ENCODE results near the gene TOM1.

The TOM1 gene

DNA sequence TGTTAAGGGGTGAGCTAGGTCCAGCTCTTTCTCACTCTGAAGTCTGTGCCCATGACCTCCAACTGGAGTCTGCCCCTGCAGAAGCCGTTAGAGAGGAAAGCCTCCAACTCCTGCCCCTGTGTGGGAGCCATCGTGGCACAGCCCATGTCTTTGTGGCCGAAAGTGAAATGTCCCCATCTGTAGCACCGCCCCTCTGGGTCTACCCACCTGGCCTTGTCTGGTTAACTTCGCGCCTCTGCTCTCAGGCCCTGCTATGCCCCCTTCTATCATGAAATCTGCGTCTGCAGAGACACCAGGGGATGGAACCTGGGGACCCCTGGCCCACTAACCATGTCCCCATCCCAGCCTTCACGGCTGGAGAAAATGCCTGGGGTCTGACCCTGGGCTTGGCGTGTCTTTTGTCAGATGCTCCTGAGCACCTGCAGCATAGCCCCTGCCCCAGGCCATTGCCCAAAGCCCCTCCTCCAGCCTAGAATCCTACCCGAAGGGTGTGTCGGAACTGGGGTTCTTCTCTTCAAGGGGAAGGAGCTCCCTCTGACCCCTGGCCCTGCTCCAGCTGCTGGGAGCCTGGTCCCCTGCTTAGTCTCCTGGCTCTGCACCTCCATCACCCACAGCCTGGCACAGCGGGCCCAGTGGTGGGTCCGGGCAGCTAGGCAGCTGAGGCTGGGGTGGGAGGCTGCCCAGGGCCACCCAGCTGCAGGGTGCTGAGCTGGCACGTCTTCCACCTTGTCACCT, 45.4 kb downstream of the TOM1 start:
- in situ Hi-C loops (cut with MboI; ENCODE audit: low sequenced_read_pairs) = no loop called here

DNA sequence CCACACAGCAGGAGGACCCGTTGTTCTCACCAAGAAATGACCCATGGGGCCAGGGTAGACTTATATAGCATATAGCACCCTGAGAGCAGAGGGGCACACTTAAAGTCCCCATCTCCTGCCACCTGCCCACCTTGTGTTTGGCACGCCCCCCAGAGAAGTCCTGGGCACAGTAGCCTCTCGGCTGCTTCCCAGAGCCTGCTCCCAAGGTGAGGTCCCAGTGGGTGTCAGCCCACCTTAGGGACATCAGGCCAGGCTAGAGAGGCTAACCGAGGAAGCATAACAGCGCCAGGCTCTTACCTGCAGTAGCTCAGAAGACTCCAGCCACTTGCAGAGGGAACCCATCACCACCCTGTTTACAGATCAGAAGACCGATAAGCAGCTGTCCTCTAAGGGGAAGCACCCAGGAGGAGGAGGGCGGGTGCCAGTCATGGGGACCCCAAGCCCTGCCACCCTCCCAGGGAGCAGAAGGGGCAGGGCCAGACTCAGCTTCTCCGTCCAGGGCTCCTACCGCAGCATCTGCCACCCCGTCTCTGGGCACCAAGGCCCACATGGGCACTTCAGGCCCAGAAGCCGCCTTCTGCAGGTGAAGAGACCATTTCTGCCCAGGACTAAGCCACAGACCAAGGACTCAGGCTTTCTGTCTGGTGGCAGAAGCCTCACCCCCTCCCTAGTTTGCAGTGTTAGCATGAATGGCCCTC, 46.3 kb downstream of the TOM1 start:
- in situ Hi-C loops (cut with MboI; ENCODE audit: low sequenced_read_pairs) = no loop called here

DNA sequence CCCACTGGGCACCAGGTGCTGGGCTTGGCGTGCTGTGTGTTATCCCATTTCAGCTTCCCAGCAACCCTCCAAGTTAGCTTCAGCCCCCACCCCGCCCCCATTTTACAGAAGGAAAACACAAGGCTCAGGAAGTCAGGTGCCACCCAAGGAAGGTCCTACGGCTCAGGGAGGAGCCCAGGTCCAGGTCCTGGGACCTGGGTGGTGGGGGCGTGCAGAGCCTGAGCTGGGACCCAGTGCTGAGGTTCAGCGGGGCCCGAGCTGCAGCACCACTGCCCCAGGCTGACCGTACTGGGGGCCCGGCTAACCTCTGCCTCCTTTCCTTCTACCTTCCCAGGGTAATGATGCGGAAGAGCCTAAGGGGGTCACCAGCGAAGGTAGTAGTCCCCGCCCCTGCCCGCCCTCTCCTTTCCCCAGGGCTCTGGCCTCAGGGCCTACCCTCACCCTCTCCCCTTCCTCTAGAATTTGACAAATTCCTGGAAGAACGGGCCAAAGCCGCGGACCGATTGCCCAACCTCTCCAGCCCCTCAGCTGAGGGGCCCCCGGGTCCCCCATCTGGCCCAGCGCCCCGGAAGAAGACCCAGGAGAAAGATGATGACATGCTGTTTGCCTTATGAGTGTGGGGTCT, 47.0 kb downstream of the TOM1 start:
- in situ Hi-C loops (cut with MboI; ENCODE audit: low sequenced_read_pairs) = no loop called here

DNA sequence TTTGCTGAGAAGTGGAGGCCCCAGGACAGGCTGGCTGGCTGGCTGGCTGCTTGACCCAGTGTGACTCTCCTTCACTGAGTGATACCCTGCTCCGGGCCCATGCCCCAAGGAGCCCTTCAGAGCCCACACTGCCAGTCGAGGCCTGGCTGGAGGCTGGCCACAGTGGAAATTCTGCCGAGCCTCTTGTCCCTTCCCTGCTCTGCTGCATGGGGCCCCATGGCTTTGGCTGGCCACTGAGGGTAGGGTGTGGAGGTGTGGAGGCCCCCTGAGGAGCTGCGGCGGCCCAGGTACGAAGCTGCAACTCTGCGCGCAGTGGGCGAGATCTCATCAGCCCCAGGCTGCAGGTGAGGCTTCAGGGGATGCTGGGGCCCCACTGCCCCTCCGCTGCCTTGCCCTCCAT, 47.8 kb downstream of the TOM1 start:
- in situ Hi-C loops (cut with MboI; ENCODE audit: low sequenced_read_pairs) = no loop called here

DNA sequence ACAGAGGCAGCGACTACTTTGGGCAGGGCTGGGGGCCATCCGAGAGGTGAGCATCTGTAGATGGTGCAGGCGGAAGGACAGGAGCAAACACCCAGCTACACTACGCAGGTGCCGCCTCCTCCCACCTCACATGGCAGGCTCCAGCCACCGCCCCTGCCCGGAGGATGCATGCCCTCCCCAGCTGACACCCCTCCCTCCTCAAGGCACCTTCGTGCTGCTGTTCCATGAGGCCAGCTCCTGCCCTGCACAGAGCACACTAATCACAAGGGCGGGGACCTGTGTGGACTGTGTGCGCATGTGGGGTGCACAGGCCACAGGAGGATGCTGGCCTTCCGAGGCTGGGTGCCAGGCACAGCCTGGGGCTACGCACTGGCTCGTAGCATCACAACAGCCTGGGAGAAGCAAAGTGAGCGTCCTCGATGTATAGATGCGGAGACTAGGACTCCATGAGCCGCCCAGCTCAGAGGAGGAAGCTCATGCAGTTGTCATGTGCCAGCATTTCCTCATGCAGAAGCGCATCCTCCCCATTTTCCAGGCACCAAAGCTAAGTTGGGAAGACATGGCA, 48.4 kb downstream of the TOM1 start:
- in situ Hi-C loops (cut with MboI; ENCODE audit: low sequenced_read_pairs) = no loop called here

DNA sequence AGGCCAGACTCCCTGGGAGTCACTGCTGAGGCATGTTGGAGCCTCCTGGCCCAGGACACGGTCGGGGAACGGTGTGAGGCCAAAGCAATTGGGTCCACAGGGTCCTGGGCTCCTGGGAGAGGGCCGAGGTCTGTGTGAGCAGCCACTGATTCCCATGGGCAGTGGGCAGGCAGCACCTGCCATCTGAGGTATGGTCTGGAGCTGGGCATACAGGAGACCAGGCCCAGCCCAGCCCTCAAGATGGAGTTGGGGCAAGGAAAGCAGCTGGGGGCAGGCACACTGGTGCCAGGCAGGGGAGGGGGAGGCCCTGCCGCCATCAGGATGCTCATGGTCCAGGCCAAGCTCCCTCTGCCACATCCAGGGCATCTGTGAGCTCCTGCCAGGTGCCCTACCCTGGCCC, 49.0 kb downstream of the TOM1 start:
- in situ Hi-C loops (cut with MboI; ENCODE audit: low sequenced_read_pairs) = no loop called here

DNA sequence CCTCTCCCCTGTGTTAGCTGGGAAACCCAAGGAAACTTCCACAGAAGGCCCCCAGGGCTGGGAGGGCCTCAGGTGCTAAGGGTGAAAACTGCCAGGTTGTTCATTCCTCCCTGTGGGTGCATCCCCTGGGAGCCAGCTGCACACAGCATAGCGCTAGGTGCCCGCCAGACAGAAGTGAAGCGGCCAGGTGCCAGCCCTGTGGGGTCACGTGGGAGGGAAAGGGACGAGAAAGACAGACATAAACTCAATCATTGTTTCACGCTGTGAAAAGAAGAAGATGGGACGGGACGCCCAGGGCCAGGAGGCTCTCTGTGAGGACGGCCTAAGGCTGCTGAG, 49.6 kb downstream of the TOM1 start:
- in situ Hi-C loops (cut with MboI; ENCODE audit: low sequenced_read_pairs) = no loop called here

DNA sequence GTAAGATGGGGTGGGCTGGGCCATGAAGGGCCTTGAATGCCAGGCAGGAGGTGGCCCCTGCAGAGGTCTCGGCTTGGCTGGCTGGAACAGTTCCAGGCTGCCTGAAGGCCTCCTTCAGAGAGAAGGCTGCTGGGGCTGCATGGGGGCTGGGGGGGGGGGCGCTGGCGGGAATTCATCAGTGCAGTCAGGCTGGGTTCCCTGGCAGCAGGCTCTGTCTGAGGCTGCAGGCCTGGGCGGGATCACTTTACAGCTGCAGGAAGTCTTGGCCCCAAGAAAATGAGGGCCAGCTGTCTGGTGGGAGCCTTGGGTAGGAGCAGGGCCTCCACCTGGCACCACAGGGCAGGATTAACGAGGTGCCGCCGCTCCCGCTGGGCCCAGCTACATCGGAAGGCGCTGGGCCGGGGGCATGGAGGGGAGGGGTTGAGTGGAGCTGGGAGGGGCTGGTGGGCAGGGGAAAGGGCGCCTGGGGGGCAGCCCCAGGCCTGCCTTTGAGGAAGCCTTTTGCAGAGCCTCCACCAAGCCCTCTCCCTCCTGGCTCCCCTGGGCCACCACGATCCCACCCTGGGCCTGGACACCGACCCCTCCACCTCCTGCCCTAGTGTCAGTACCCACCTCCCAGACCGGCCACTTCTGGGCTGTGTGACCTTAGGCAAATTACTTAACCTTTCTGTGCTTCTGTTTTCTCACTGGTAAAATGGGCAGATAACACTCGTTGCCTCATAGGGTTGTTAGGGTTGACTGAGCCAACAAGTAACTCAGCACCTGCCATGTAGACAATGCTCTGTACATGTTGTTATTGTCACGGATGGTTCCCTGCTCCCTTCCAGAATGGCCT, 50.2 kb downstream of the TOM1 start:
- in situ Hi-C loops (cut with MboI; ENCODE audit: low sequenced_read_pairs) = loop anchor here (25.0 kb wide), 1 partner anchor 762 kb away; no protein-coding TSS in a partner anchor

DNA sequence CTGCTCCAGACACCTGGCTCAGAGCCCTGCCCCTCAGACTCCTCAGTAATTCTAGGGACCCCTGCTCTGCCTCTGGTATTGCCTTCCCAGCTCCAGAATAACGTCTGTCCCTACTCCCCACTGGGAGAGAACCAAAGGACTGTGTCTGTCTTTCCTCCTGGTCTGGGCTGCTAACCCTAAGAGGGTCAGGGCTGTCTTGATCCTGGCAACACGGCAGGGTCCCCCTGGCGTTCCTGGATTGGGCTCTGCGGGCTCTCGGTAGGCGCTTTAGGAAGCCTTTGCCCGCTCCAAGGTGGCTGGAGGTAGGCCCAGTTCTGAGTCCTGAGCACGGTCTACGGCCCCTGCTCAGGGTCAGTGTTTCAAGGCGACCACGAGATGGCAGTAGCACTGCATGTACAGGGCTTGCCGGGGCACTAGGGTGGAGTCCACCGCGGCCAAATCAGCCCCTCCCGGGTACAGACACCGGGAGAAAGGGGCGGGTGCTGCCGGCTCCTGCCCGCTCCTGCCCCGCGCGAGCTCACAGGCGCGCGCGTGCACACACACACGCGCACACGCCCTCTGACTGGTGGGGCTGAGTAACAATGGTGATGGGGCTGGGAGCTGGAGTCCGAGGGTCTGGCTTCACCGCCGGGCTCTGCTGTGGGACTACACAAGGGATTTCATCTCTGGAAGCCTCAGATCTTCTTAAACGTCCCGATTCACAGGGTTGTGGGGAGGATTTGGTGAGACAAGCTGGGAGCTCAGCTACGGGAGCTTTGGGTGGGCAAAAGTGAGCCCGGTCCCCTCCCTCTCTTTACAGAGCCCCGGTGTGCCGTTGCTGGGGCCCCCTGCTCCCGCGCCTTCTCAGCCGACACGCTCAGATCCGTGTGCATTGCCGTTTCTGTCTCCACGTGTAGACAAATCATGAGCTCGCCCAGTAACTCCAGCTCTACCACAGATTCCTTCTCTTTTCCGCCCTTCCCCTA, 51.1 kb downstream of the TOM1 start:
- in situ Hi-C loops (cut with MboI; ENCODE audit: low sequenced_read_pairs) = loop anchor here (25.0 kb wide), 1 partner anchor 761 kb away; no protein-coding TSS in a partner anchor

DNA sequence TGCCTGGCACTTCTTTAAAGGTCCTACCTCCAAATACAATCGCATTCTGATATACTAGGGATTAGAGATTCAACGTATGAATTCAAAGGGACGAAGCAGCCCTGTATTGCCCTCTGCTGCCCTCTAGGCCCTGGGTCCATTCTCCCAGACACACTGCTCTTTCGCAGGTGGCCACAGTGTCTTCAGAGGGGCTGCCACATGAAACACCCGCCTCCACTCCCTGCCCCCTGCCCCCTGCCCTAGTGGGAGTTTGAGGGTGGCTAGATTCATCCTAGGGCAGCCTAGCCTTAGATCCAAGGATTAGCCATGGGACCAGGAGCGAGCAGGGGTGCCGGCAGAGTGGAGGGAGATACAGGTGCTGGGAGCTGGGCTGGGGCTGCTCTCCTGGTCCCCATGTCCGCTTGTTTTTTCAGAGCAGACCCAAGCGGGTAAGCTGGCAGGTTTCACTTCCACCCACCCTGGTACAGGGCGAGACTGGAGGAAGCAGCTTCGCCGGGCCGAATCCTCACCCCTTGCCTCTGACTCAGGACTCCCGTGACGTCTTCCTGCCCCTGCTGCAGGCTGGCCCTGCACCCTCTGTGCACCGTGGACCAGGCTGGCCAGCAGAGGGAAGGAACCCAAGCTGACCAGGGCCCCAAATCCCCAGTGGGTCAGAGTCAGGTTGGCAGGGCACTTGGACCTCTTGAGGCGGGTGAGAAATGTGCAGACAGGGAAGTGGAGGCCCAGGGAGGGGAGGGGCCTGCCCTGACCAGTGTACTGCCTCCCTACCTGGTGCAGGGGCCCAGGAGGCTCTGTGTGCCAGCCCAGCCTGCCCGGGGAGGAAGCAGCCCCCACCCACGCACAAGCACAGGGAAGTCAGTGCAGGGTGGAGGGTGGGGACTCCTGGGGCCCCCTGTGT, 52.8 kb downstream of the TOM1 start:
- in situ Hi-C loops (cut with MboI; ENCODE audit: low sequenced_read_pairs) = loop anchor here (25.0 kb wide), 1 partner anchor 760 kb away; no protein-coding TSS in a partner anchor

DNA sequence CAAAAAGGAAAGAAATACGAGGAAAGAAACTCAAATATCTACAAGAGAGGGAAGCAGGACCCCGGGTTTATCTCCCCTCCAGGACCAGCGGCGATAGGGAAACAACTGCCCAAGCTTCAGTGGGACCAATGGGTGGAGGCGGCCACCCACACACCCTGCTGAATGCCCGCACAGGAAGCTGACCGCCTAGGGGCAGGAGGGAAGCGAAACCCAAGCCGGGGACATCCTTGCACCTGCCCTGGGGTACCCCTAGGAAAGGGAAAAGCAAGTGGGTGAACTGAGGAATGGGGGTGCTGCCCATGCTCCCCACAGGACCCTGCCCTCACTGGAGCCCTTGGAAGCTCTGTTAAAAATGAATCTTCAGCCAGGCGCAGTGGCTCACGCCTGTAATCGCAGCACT, 53.6 kb downstream of the TOM1 start:
- in situ Hi-C loops (cut with MboI; ENCODE audit: low sequenced_read_pairs) = loop anchor here (25.0 kb wide), 1 partner anchor 759 kb away; no protein-coding TSS in a partner anchor

DNA sequence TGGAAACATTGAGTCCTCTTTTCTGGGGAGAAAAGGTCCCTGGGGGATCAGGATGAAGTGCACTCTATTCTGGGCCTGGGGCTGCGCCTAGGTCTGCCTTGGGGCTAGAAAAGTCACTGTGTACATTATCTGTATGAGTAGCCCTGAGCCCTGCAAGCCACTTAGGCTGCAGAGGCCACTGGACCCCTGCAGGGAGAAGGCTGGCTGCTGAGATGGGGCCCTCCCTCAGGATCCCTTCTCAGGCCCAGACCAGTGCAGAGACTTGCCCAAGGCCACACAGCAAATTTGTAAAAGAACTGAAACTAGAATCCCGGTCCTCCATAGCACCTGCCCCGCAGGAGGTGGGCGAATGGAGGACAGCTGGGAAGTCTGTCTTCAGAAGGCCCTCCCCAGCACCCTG, 54.4 kb downstream of the TOM1 start:
- in situ Hi-C loops (cut with MboI; ENCODE audit: low sequenced_read_pairs) = loop anchor here (25.0 kb wide), 1 partner anchor 758 kb away; no protein-coding TSS in a partner anchor

DNA sequence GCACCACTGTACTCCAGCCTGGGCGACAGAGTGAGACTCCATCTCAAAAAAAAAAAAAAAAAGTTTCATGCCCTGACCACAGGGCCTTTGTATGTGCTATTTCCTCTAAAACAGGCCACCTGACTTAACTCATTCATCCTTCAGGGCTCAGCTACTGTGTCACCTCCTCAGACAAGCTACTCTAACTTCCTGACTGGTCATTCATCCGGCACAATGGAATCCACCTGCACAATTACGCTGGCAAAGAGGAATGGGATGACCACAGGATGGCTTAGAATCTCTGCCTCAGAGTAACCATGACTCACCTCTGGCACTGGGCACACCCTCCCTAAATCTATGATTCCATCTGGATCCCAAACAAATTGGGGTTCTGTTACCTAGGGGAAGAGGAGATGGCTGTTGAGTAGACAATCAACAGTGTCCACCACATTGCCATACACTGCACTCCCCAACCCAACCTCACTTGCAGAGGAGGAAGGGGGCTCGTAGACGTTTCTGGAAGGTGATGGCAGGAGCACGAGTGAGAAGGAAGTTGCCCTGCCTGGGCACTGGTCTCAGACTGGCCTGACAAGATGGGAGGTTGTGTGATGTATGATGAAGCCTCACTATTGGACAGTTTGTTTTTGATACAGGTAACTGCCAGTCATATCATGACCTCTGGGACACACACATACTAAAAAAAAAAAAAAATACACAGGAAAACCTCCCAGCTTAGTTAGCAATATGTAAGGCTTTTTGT, 58.4 kb downstream of the TOM1 start:
- in situ Hi-C loops (cut with MboI; ENCODE audit: low sequenced_read_pairs) = loop anchor here (25.0 kb wide), 1 partner anchor 754 kb away; no protein-coding TSS in a partner anchor

DNA sequence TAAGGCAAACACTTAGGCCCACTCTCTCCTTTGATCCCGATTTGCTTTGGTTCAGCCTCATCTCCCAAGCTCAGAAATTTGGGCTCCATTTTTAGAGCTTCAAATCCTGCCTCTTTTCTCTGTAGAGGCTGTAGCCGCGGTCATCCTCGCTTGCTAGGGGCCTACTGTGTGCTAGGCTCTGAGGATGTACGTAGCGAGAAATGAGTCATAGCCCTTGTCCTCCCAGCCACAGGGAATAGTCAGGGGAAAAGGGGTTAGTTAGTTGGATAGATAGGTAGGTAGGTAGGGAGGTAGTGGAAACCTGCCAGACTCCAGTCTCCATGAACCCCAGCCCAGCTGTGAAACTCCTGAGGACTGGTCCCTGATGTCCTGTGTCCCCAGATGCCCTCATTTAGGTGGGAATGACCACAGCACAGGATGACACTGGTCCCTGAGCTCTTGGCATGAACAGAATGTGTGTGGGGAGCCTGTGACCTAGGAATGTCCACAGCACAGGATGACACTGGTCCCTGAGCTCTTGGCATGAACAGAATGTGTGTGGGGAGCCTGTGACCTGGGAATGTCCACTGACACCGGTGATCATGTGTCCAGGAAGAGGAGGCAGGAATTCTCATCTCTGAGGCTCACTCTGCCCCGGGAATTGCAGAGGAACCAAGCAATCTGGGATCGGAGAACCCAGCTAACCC, 59.8 kb downstream of the TOM1 start:
- in situ Hi-C loops (cut with MboI; ENCODE audit: low sequenced_read_pairs) = loop anchor here (25.0 kb wide), 1 partner anchor 753 kb away; no protein-coding TSS in a partner anchor

DNA sequence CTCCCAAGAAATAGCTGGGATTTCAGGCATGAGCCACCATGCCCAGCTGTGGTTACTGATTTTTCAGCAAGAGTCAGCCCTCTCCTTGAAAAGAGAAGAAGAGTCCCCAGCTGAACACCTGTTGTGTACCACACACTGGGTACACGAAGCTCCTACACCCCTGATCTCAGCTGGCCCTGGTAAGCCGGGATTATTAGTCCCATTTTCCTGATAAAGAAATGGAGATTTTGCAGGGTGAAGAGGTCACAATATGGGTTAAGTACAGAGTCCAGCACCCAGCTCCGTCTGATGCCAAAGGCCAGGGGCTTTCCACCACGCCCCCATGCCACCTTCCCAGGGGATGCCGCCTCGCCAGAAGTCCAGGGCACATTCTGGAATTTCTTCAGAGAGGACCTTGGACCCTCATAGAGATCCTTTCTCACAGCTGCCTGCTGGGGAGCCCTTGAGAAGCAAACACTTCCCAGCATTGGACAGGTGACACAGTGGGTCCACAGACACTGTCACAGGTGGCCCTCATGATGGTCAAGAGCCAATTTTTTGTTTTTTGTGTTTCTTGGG, 61.4 kb downstream of the TOM1 start:
- in situ Hi-C loops (cut with MboI; ENCODE audit: low sequenced_read_pairs) = loop anchor here (25.0 kb wide), 1 partner anchor 751 kb away; no protein-coding TSS in a partner anchor

DNA sequence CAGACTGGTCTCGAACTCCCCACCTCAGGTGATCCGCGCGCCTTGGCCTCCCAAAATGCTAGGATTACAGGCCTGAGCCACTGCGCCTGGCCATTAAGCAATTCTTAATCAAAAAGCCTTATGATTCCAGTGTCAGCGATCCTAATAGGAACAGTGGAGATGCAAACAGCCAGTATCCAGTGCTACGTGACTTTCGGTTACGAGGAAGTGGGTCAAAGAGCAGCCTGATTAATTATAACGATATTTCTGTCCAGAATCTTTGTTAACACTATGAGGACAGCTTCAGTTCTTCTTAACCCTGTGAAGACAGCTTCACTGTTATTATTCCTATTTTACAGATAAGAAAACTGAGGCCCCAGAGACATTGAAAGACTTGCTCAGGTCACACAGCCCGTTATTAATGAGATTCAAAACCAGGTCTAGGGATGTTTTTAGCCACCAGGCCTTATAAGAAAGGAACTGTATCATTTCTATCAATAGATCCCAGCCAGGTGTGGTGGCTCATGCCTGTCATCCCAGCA, 63.9 kb downstream of the TOM1 start:
- in situ Hi-C loops (cut with MboI; ENCODE audit: low sequenced_read_pairs) = loop anchor here (25.0 kb wide), 1 partner anchor 749 kb away; no protein-coding TSS in a partner anchor
